Esophagus squamous epithelium (tissue), 4 donors: ENCODE data around the gene SLC4A9.

ENCODE experiments used
- CTCF ChIP-seq, 6 experiments: fragments of 450-650 bp in 4 of 6; fragments of 200-600 bp in 2 of 6; sonication (generic) in 2 of 6; IDR thresholded peaks; one replicate each; pipeline ENCODE4 v1.5.1; 2016 to 2019; ENCODE audit warnings: antibody characterized with exemption in 6 of 6, mild to moderate bottlenecking in 4 of 6, moderate library complexity in 4 of 6
- POLR2A ChIP-seq, 4 donors: fragments of 450-650 bp; IDR thresholded peaks; one replicate each; pipeline ENCODE4 v1.6.1; 2017; ENCODE audit warnings: antibody characterized with exemption in 4 of 4, mild to moderate bottlenecking in 4 of 4, moderate library complexity in 3 of 4

GRCh38 chr5:140349244-140349643 lies 10.8 kb upstream of the SLC4A9 start:
- TF ChIP-seq CTCF (IDR thresholded peaks at IDR 0.05), result no peak
- TF ChIP-seq POLR2A (IDR thresholded peaks at IDR 0.05), result no peak
